ENCODE measurements around the gene NUDT19. TPM values are rescaled to one million over a fixed set of nuclear protein-coding genes. Genes with fewer than 3 reads are reported as not detected.
A peak's percentile ranks its signal among the peaks of the same experiment; 100 is the strongest.

NUDT19 gene
- total RNA-seq, 4 donors from 2014 or later, result 5.4 to 13.3 (median 9.0) TPM

DNA sequence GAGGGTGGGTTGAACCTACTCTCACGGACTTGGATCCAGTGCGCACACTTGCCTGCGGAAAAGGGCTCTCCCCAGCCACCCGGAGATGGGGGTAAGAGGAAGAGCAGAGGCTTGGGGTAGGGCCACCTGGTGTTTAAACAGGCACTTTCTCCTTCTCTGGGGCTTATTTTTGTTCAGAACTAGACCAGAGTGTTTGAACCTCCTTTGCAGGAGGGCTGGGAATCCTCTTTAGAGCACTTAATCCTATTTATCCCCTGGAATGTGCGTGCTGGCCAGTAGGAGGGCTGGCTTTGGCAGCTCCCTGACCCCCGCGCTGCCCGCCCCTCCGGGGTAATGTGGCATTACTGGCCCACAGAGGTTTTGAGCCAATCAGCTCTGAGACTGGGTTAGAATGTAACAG is 14.0 kb upstream of the NUDT19 start:
- H3K27ac ChIP-seq (replicated peaks in 1 of 4), result peak overlapping the region; percentile 87 to 93 (median 90)
- H3K4me3 ChIP-seq, result peak overlapping the region in 2 of 4 donors; percentile 14 to 15
- peaks cover 28 to 44% (median 42%) of the 10 kb centered on the region in 4 donors for H3K4me1 ChIP-seq
- no peaks in the 10 kb centered on the region for H3K9me3 ChIP-seq
- 41% methylated on average over 8 of the region's 9 CpGs for WGBS
- TF ChIP-seq POLR2AphosphoS5 (IDR thresholded peaks at IDR 0.05), result no peak
- TF ChIP-seq POLR2A (IDR thresholded peaks at IDR 0.05; ENCODE audit: low read depth), result no peak
- TF ChIP-seq EP300 (IDR thresholded peaks at IDR 0.05), result no peak
- TF ChIP-seq, protein P1, sequence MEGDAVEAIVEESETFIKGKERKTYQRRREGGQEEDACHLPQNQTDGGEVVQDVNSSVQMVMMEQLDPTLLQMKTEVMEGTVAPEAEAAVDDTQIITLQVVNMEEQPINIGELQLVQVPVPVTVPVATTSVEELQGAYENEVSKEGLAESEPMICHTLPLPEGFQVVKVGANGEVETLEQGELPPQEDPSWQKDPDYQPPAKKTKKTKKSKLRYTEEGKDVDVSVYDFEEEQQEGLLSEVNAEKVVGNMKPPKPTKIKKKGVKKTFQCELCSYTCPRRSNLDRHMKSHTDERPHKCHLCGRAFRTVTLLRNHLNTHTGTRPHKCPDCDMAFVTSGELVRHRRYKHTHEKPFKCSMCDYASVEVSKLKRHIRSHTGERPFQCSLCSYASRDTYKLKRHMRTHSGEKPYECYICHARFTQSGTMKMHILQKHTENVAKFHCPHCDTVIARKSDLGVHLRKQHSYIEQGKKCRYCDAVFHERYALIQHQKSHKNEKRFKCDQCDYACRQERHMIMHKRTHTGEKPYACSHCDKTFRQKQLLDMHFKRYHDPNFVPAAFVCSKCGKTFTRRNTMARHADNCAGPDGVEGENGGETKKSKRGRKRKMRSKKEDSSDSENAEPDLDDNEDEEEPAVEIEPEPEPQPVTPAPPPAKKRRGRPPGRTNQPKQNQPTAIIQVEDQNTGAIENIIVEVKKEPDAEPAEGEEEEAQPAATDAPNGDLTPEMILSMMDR (IDR thresholded peaks at IDR 0.05), result no peak
- no peaks in the 10 kb centered on the region for H3K36me3 ChIP-seq
- no peak for DNase-seq (ENCODE audit: extremely low spot score)
- peaks cover 0 to 13% (median 0%) of the 10 kb centered on the region in 4 donors for H3K27me3 ChIP-seq
- intact Hi-C loops (cut with DNase I), result no loop called here

DNA sequence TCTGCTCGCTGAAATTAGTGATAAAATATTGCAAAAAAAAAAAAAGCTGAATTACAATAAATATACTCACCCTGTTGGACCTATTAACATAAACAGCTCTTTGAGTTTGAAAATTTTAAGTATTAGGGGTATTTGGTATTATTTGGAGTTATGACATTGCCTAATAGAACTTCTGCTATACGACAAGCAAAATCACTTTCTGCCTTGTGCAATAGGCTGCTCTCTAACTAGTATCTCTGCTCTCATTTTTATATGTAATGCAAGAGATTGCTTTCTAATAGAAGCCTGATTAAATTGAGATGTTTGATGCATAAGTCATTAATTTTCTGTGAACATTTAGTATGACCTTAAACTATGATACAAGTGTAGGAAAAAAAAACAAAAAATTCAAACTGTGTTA is 10.6 kb upstream of the NUDT19 start:
- DNase-seq (ENCODE audit: extremely low spot score), result no peak
- 82% methylated on average over 2 of the region's 2 CpGs for WGBS
- TF ChIP-seq, protein P1 (IDR thresholded peaks at IDR 0.05), result no peak
- TF ChIP-seq POLR2A (IDR thresholded peaks at IDR 0.05; ENCODE audit: low read depth) (no peak), EP300 (IDR thresholded peaks at IDR 0.05) (no peak), POLR2AphosphoS5 (IDR thresholded peaks at IDR 0.05) (no peak)
- Histone ChIP-seq H3K36me3 (no peaks in the 10 kb centered on the region), H3K27me3 (peaks cover 0 to 9% (median 0%) of the 10 kb centered on the region in 4 donors), H3K4me3 (no peak overlapping the region), H3K27ac (replicated peaks in 1 of 4) (no peak overlapping the region), H3K9me3 (no peaks in the 10 kb centered on the region), H3K4me1 (peaks cover 13 to 19% (median 17%) of the 10 kb centered on the region in 4 donors)
- intact Hi-C loops (cut with DNase I), result no loop called here

DNA sequence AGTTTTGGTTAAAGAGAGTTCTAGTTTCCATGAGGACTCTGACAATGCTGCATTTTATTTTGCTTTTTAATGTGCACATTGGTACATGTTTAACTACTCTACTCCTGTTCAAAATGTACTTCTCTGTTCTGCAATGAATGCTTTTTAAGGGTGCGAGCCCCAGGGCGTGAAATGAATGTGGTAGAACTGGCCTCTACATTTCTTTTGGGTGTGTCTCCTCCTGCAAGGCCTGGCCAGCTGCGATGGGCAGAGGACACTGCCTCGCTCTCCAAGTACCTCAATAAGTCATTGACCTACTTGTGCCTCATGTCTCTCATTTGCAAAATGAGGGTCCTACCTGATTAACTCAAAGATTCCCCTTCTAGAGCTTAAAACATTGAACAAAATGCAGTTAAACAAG is 9.3 kb upstream of the NUDT19 start:
- TF ChIP-seq EP300 (IDR thresholded peaks at IDR 0.05), result no peak
- no peak for TF ChIP-seq POLR2AphosphoS5 (IDR thresholded peaks at IDR 0.05)
- TF ChIP-seq, protein P1 (IDR thresholded peaks at IDR 0.05), result no peak
- no peak for TF ChIP-seq POLR2A (IDR thresholded peaks at IDR 0.05; ENCODE audit: low read depth)
- Histone ChIP-seq H3K27me3 (no peaks in the 10 kb centered on the region), H3K36me3 (peaks cover 0 to 4% (median 0%) of the 10 kb centered on the region in 4 donors), H3K4me3 (no peak overlapping the region), H3K4me1 (peaks cover under 1 to 5% (median 4%) of the 10 kb centered on the region in 4 donors), H3K27ac (replicated peaks in 1 of 4) (no peak overlapping the region), H3K9me3 (no peaks in the 10 kb centered on the region)
- intact Hi-C loops (cut with DNase I), result no loop called here
- no peak for DNase-seq (ENCODE audit: extremely low spot score)
- WGBS, result 93% methylated on average over 4 of the region's 4 CpGs

DNA sequence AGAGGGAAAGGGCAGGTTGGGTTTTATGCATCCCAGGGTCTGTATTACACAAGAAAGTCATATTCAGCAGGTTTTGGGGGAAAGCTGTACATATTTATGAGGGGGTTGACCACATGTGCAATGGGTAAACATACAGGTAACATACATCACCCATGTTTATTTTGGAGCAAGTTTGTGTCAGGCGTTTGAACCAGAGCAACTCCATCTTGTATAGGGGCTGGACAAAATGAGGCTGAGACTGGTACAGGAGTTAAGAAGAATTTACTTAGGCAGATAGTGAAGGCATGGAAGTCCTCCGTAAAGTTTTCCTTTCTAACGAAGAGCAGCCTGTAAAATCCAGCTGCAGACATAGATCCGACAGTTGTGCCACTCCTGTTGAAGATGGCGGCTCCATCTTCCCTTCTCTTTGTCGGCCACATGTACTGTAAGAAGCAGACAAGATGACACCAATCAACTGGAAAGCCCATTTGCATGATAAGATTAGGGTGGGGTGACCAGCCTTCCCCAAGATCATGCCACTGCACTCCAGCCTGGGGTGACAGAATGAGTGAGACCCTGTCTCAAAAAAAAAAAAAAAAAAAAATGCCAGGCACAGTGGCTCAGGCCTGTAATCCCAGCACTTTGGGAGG is 4.7 kb upstream of the NUDT19 start:
- intact Hi-C loops (cut with DNase I), result no loop called here
- no peak overlapping the region for H3K27ac ChIP-seq (replicated peaks in 1 of 4)
- TF ChIP-seq POLR2A (IDR thresholded peaks at IDR 0.05; ENCODE audit: low read depth) (no peak), POLR2AphosphoS5 (IDR thresholded peaks at IDR 0.05) (no peak), EP300 (IDR thresholded peaks at IDR 0.05) (no peak)
- TF ChIP-seq, protein P1 (IDR thresholded peaks at IDR 0.05), result no peak
- DNase-seq (ENCODE audit: extremely low spot score), result no peak
- H3K9me3 ChIP-seq, result no peaks in the 10 kb centered on the region
- H3K27me3 ChIP-seq, result no peaks in the 10 kb centered on the region
- peaks cover 5 to 13% (median 12%) of the 10 kb centered on the region in 4 donors for H3K4me1 ChIP-seq
- WGBS, result 86% methylated on average over 6 of the region's 6 CpGs
- no peak overlapping the region for H3K4me3 ChIP-seq
- H3K36me3 ChIP-seq, result peaks cover 0 to 4% (median 0%) of the 10 kb centered on the region in 4 donors

Measured in esophagus muscularis mucosa (tissue), 4 donors.